ENCODE data around the gene VPS26A. TPM values are rescaled to one million over a fixed set of nuclear protein-coding genes. Genes with fewer than 3 reads are reported as not detected.

Gene VPS26A
- total and polyA plus RNA-seq, 2 donors (not counting 3 experiments of a cell fraction or from before 2014, with no cell fraction given) = 11.7 to 60.3 TPM

DNA sequence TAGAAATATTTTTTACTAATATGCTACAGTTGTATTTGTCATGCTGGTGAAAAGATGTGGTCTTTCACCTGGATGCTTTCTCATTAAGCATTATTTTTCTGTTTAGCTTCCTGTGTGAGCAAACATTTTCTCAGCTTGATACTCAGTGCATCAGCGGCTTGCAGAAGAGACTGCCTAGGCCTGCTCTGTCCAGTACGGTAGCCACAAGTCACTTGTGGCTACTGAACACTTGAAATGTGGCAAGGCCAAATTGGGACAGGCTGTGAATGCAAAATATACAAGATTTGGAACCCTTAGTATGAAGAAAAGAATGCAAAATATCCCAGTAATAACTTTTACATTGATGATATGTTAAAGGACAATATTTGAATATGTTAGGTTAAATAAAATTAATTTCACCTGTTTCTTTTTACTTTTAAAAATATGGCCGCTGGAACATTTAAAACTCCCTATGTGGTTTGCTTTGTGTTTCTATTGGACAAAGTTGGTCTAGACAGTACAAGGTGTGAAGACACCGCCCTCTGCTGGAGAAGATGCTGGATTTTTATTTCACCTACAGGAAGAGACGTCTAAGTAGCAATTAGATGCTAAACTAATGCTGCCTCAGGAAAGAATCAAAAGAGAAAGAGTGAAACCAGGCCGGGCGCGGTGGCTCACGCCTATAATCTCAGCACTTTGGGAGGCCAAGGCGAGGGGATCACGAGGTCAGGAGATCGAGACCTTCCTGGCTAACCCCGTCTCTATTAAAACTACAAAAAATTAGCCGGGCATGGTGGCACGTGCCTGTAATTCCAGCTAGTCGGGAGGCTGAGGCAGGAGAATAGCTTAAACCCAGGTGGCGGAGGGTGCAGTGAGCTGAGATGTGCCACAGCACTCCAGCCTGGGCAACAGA is 30.8 kb upstream of the VPS26A start:
- peaks cover 33% of the 10 kb centered on the region for H3K4me1 ChIP-seq (ENCODE audit: control insufficient read depth, extremely low read depth, insufficient read depth, low read length)
- peak; percentile 85 for DNase-seq (ENCODE audit: low read depth, low spot score)
- BruUV-seq (replicated peaks) = no TSS peak
- dilution Hi-C loops (cut with MboI; ENCODE audit: extremely low pct_ligation_motif_present, low sequenced_read_pairs) (no loop called here), intact Hi-C loops (cut with micrococcal nuclease) (loop anchor here (1.0 kb wide), 3 partner anchors 31 to 105 kb away; partner anchors contain the start of genes KIFBP and VPS26A)
- H3K79me2 ChIP-seq (ENCODE audit: control insufficient read depth, insufficient read depth, low read length) = peaks cover 96% of the 10 kb centered on the region
- peak; percentile 76 for FAIRE-seq
- POLR2A ChIA-PET = no interaction called here
- H3K27me3 ChIP-seq (ENCODE audit: control insufficient read depth in 2 of 2, insufficient read depth in 2 of 2, low read length in 2 of 2) = no peaks in the 10 kb centered on the region
- peak overlapping the region; percentile 6 for H3K4me2 ChIP-seq (ENCODE audit: insufficient read depth, low read length)
- no peak overlapping the region for H3K4me3 ChIP-seq (replicated peaks in 1 of 3; ENCODE audit: insufficient read depth in 1 of 3, low read depth in 1 of 3, low read length in 3 of 3)
- H3K9me1 ChIP-seq (replicated peaks; ENCODE audit: control insufficient read depth, extremely low read depth, insufficient read depth, low read length) = no peaks in the 10 kb centered on the region
- no peaks in the 10 kb centered on the region for H3K9me3 ChIP-seq (replicated peaks; ENCODE audit: control insufficient read depth, insufficient read depth, low read length)
- TF ChIP-seq, protein P1, sequence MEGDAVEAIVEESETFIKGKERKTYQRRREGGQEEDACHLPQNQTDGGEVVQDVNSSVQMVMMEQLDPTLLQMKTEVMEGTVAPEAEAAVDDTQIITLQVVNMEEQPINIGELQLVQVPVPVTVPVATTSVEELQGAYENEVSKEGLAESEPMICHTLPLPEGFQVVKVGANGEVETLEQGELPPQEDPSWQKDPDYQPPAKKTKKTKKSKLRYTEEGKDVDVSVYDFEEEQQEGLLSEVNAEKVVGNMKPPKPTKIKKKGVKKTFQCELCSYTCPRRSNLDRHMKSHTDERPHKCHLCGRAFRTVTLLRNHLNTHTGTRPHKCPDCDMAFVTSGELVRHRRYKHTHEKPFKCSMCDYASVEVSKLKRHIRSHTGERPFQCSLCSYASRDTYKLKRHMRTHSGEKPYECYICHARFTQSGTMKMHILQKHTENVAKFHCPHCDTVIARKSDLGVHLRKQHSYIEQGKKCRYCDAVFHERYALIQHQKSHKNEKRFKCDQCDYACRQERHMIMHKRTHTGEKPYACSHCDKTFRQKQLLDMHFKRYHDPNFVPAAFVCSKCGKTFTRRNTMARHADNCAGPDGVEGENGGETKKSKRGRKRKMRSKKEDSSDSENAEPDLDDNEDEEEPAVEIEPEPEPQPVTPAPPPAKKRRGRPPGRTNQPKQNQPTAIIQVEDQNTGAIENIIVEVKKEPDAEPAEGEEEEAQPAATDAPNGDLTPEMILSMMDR (IDR thresholded peaks at IDR 0.05; ENCODE audit: extremely low read depth in 1 of 2, insufficient read depth in 1 of 2, low read depth in 1 of 2, low read length in 2 of 2) = peak; percentile 54 to 55
- TF ChIP-seq MYC (IDR thresholded peaks at IDR 0.05; ENCODE audit: low read depth, low read length) = no peak
- no peaks in the 10 kb centered on the region for H4K20me1 ChIP-seq (replicated peaks; ENCODE audit: control insufficient read depth, extremely low read depth, insufficient read depth, low read length)
- H2AFZ ChIP-seq (ENCODE audit: low read depth, low read length) = no peak overlapping the region
- CTCF ChIA-PET = interaction anchor here (0.6 to 11.1 kb wide), 18 partner anchors 8 to 320 kb away, joined by 3 to 298 read pairs (median 4); partner anchors contain the start of genes DDX21 and VPS26A
- H3K36me3 ChIP-seq (ENCODE audit: control insufficient read depth in 2 of 2, extremely low read depth in 1 of 2, insufficient read depth in 2 of 2, low read length in 2 of 2) = peaks cover 0 to 2% of the 10 kb centered on the region in 2 experiments
- no peak overlapping the region for H3K9ac ChIP-seq (replicated peaks; ENCODE audit: extremely low read depth, insufficient read depth, low read length)
- no peak overlapping the region for H3K27ac ChIP-seq (ENCODE audit: insufficient read depth, low read depth, low read length)

DNA sequence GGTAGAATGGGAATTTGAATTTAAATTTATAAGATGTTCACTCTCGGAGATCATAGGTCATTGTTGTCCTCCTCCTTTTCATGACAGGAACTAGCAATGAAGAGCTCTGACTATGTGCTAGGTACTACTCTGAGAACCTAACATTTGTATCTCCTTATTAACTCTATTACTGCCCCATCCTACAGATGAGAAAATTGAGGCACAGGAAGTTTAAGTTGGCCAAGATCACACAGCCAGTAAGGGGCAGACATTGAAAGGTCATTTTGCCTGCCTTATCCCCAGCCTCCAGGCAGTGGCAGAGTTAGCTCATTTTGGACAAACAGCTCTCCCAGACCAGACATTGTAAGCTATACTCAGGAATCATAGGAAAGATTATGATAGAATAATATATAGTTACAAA is 30.0 kb upstream of the VPS26A start:
- no peak overlapping the region for H3K4me2 ChIP-seq (ENCODE audit: insufficient read depth, low read length)
- dilution Hi-C loops (cut with MboI; ENCODE audit: extremely low pct_ligation_motif_present, low sequenced_read_pairs) (no loop called here), intact Hi-C loops (cut with micrococcal nuclease) (loop anchor here (1.0 kb wide), 3 partner anchors 30 to 106 kb away; partner anchors contain the start of genes KIFBP and VPS26A)
- no peak for DNase-seq (ENCODE audit: low read depth, low spot score)
- no peak overlapping the region for H2AFZ ChIP-seq (ENCODE audit: low read depth, low read length)
- POLR2A ChIA-PET = interaction anchor here (0.6 kb wide), 1 partner anchor 22 kb away, joined by 4 read pairs; no protein-coding TSS in a partner anchor
- peaks cover 0 to 2% of the 10 kb centered on the region in 2 experiments for H3K36me3 ChIP-seq (ENCODE audit: control insufficient read depth in 2 of 2, extremely low read depth in 1 of 2, insufficient read depth in 2 of 2, low read length in 2 of 2)
- H3K4me3 ChIP-seq (replicated peaks in 1 of 3; ENCODE audit: insufficient read depth in 1 of 3, low read depth in 1 of 3, low read length in 3 of 3) = no peak overlapping the region
- peaks cover 95% of the 10 kb centered on the region for H3K79me2 ChIP-seq (ENCODE audit: control insufficient read depth, insufficient read depth, low read length)
- peaks cover 33% of the 10 kb centered on the region for H3K4me1 ChIP-seq (ENCODE audit: control insufficient read depth, extremely low read depth, insufficient read depth, low read length)
- no peak overlapping the region for H3K27ac ChIP-seq (ENCODE audit: insufficient read depth, low read depth, low read length)
- no TSS peak for BruUV-seq (replicated peaks)
- FAIRE-seq = no peak
- H3K9ac ChIP-seq (replicated peaks; ENCODE audit: extremely low read depth, insufficient read depth, low read length) = no peak overlapping the region
- H4K20me1 ChIP-seq (replicated peaks; ENCODE audit: control insufficient read depth, extremely low read depth, insufficient read depth, low read length) = no peaks in the 10 kb centered on the region
- H3K27me3 ChIP-seq (ENCODE audit: control insufficient read depth in 2 of 2, insufficient read depth in 2 of 2, low read length in 2 of 2) = no peaks in the 10 kb centered on the region
- CTCF ChIA-PET = interaction anchor here (0.7 to 11.1 kb wide), 14 partner anchors 18 to 319 kb away, joined by 3 to 298 read pairs (median 4); partner anchors contain the start of gene VPS26A
- H3K9me1 ChIP-seq (replicated peaks; ENCODE audit: control insufficient read depth, extremely low read depth, insufficient read depth, low read length) = no peaks in the 10 kb centered on the region
- H3K9me3 ChIP-seq (replicated peaks; ENCODE audit: control insufficient read depth, insufficient read depth, low read length) = no peaks in the 10 kb centered on the region
- TF ChIP-seq POLR2A (IDR thresholded peaks at IDR 0.05; ENCODE audit: low read depth, low read length) (no peak), MYC (IDR thresholded peaks at IDR 0.05; ENCODE audit: low read depth, low read length) (no peak), JUN (IDR thresholded peaks at IDR 0.05; ENCODE audit: borderline replicate concordance, insufficient read depth, insufficient read length, low read depth) (no peak), EZH2 (IDR thresholded peaks at IDR 0.05; ENCODE audit: borderline replicate concordance, low read depth, low read length, severe bottlenecking) (no peak), POLR2AphosphoS5 (IDR thresholded peaks at IDR 0.05; ENCODE audit: insufficient read depth, low read depth, low read length) (no peak), GATA2 (IDR thresholded peaks at IDR 0.05; ENCODE audit: insufficient read depth, insufficient read length, low read depth, low read length) (no peak)
- TF ChIP-seq, protein P2, sequence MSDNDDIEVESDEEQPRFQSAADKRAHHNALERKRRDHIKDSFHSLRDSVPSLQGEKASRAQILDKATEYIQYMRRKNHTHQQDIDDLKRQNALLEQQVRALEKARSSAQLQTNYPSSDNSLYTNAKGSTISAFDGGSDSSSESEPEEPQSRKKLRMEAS (IDR thresholded peaks at IDR 0.05; ENCODE audit: insufficient read depth, insufficient read length) = no peak
- TF ChIP-seq, protein P1 (IDR thresholded peaks at IDR 0.05; ENCODE audit: extremely low read depth in 1 of 2, insufficient read depth in 1 of 2, low read depth in 1 of 2, low read length in 2 of 2) = no peak
